Measurements from ENCODE around the gene VSTM4. TPM values are rescaled to one million over a fixed set of nuclear protein-coding genes. Genes with fewer than 3 reads are reported as not detected.
A peak's percentile ranks its signal among the peaks of the same experiment; 100 is the strongest.

VSTM4 gene
- total RNA-seq, 2 experiments from 2014 or later, result 0.07 to 0.11 TPM

DNA sequence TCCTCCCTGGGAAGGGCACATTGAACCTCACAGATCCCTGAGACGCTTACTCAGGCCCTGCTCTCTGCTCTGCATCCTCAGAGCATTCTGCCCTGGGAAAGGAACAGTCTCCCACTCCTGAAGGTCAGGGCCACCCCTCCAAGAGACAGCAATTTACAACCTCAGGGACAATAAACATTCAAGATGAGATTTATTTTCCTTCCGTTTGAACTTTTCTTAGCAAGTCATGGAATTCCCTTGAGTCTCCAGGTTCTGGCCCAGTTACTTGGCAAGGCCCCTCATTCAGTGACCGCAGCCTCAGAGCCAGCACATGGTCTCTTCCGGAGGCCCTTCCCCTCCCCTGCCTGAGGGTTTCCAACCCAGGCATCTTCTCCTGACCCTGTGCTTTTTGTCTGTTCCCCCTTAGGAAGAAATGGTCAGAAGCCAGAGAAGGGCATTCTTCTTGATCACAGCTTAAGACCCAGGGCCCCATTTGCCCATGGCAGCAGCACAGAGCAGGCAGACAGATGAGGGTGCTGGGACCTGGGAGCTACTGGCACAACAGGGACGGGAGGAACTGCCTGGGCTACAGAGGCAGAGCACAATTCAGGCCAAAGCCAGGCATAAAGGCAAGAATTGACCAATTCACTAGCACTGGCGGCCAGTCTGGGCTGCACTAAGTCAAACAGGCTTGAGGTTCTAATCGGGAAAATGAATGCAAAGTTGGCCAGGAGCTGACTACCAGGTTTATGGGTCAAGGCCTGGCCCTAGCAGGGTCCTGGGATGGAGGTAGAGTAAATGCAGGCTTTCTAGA, 56.7 kb downstream of the VSTM4 start:
- H3K27ac Mint-ChIP-seq, result no peak overlapping the region
- POLR2A ChIA-PET, result no interaction called here
- H3K36me3 Mint-ChIP-seq (ENCODE audit: low read depth), result no peaks in the 10 kb centered on the region
- H3K4me3 Mint-ChIP-seq, result no peak overlapping the region
- H3K4me1 Mint-ChIP-seq, result no peaks in the 10 kb centered on the region
- DNase-seq, result no peak
- ATAC-seq, result no peak
- CTCF ChIA-PET, result interaction anchor here (0.6 kb wide), 1 partner anchor 13 kb away, joined by 4 read pairs; no protein-coding TSS in a partner anchor
- intact Hi-C loops (cut with DNase I, micrococcal nuclease), result no loop called here
- peaks cover 4% of the 10 kb centered on the region for H3K27me3 Mint-ChIP-seq
- H3K9me3 Mint-ChIP-seq (ENCODE audit: low read depth), result peaks cover 20% of the 10 kb centered on the region

DNA sequence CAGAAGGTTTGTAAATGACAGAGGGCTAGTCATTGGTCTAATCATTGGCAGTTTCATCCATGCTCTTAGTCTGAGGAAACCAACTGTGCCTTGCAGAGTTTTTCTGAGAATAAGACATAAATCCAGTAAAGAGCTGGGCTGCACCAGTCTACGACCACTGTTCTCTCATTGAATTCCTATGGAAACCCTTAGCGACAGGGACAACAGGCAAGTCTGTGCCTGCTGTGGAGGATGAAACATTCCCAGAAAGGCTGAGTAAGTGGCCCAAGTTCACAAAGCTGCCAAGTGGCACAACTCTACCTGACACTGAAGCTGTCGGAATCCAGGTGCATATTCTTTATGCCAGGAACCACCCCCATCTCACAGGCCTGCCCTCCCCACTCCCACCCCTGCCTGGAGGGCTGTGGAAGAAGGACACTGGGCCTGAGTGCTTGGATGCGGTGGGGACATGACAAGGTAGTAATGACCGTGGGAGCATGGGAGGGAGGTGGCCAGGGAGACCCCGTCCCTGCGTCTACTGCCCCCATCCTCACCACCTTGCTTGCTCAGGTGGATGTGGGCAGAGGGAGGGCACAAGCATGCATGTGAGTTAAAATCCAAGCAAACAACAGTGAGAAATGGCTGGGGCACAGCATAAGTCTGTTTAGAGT, 58.0 kb downstream of the VSTM4 start:
- ATAC-seq, result no peak
- intact Hi-C loops (cut with DNase I, micrococcal nuclease), result no loop called here
- H3K9me3 Mint-ChIP-seq (ENCODE audit: low read depth), result peaks cover 15% of the 10 kb centered on the region

DNA sequence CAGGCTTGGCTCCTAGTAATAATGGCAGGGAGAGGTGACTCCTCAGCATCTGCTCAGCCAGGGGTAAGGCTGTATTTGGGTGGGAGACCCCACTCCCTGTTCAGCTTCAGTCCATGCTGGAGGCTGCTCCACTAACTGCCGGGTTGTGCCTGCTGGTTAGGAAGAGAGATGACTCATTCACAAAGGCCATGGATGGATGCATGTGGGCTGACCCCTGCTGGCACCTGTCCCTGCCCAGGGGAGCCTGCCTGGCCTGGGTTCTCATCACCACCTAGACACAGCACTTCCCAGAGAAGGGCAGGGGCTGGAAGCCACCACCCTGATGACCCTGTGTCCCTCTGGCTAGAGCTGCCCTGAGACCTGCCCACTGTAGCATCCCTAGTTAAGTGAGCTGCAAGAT, 59.0 kb downstream of the VSTM4 start:
- intact Hi-C loops (cut with DNase I, micrococcal nuclease), result no loop called here
- CTCF ChIA-PET, result no interaction called here
- H3K4me1 Mint-ChIP-seq, result peaks cover 3% of the 10 kb centered on the region
- POLR2A ChIA-PET, result no interaction called here
- H3K36me3 Mint-ChIP-seq (ENCODE audit: low read depth), result no peaks in the 10 kb centered on the region
- no peak overlapping the region for H3K4me3 Mint-ChIP-seq
- no peak overlapping the region for H3K27ac Mint-ChIP-seq
- H3K9me3 Mint-ChIP-seq (ENCODE audit: low read depth), result peaks cover 8% of the 10 kb centered on the region
- DNase-seq (no peak), ATAC-seq (no peak)
- peaks cover 4% of the 10 kb centered on the region for H3K27me3 Mint-ChIP-seq

More for the DNA sequence above, 58.0 kb downstream of the VSTM4 start:
- peaks cover 4% of the 10 kb centered on the region for H3K27me3 Mint-ChIP-seq
- H3K4me1 Mint-ChIP-seq, result peaks cover 3% of the 10 kb centered on the region
- no peak for DNase-seq
- no peak overlapping the region for H3K4me3 Mint-ChIP-seq
- no peak overlapping the region for H3K27ac Mint-ChIP-seq
- ChIA-PET POLR2A (no interaction called here), CTCF (no interaction called here)
- H3K36me3 Mint-ChIP-seq (ENCODE audit: low read depth), result no peaks in the 10 kb centered on the region

DNA sequence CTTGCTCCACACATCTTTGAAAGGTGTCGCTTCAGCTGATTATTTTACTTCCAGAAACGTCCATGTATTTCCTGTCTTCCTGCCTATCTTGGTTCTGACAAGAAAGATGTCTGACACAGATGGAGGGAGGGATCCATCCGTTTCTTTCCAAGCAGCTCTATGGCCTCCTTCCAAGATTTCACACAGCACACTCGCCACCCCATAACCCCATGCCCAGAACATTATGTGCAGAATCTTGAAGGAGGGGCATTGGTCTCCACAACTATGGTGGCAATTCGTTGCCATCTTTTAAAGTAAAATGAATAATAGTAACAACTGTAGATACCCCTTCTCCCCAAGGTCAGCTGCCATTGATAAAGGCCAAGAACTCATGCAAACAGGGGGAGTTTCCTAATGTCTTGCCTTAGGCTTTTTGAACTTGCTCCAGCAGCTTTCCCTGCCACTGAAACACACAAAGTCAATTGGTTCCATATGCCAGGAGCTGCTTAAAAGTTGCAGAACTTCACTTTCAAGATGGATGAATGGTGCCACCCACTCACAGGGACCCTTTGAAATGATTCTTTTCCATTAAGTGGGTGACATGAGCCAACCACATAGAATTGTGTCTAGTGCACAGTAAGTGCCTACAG, 60.0 kb downstream of the VSTM4 start:
- peaks cover 3% of the 10 kb centered on the region for H3K4me1 Mint-ChIP-seq
- peaks cover 6% of the 10 kb centered on the region for H3K27me3 Mint-ChIP-seq
- peaks cover 4% of the 10 kb centered on the region for H3K9me3 Mint-ChIP-seq (ENCODE audit: low read depth)
- H3K36me3 Mint-ChIP-seq (ENCODE audit: low read depth), result no peaks in the 10 kb centered on the region
- POLR2A ChIA-PET, result no interaction called here
- DNase-seq, result no peak
- CTCF ChIA-PET, result interaction anchor here (0.6 kb wide), 1 partner anchor 23 kb away, joined by 3 read pairs; no protein-coding TSS in a partner anchor
- H3K4me3 Mint-ChIP-seq, result no peak overlapping the region
- intact Hi-C loops (cut with DNase I, micrococcal nuclease), result no loop called here
- no peak overlapping the region for H3K27ac Mint-ChIP-seq
- no peak for ATAC-seq

DNA sequence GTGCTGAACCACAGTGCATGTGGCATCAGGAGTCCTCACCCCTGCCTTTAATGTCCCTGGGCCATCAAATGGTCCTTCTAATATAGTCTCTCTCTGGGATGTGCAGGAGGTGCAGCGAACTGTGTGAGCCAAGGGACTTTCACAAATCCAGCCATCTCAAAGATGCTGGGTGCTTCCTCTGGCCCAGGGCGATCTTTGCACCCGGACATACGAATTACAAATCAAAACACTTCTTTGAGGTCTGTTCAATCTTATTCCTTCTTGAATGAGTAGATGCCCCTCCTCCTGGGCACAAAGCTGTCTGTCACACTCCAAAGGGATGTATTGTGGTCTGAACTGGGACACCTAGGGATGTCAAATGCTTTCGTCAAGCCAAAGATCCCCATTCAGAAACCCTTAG, 60.6 kb downstream of the VSTM4 start:
- no peak overlapping the region for H3K4me3 Mint-ChIP-seq
- no peak overlapping the region for H3K27ac Mint-ChIP-seq
- ChIA-PET POLR2A (no interaction called here), CTCF (interaction anchor here (0.6 kb wide), 1 partner anchor 22 kb away, joined by 3 read pairs; no protein-coding TSS in a partner anchor)
- ATAC-seq, result no peak
- no peaks in the 10 kb centered on the region for H3K36me3 Mint-ChIP-seq (ENCODE audit: low read depth)
- peaks cover 3% of the 10 kb centered on the region for H3K4me1 Mint-ChIP-seq
- H3K9me3 Mint-ChIP-seq (ENCODE audit: low read depth), result peaks cover under 1% of the 10 kb centered on the region
- intact Hi-C loops (cut with DNase I, micrococcal nuclease), result no loop called here
- DNase-seq, result no peak
- H3K27me3 Mint-ChIP-seq, result peaks cover 6% of the 10 kb centered on the region

DNA sequence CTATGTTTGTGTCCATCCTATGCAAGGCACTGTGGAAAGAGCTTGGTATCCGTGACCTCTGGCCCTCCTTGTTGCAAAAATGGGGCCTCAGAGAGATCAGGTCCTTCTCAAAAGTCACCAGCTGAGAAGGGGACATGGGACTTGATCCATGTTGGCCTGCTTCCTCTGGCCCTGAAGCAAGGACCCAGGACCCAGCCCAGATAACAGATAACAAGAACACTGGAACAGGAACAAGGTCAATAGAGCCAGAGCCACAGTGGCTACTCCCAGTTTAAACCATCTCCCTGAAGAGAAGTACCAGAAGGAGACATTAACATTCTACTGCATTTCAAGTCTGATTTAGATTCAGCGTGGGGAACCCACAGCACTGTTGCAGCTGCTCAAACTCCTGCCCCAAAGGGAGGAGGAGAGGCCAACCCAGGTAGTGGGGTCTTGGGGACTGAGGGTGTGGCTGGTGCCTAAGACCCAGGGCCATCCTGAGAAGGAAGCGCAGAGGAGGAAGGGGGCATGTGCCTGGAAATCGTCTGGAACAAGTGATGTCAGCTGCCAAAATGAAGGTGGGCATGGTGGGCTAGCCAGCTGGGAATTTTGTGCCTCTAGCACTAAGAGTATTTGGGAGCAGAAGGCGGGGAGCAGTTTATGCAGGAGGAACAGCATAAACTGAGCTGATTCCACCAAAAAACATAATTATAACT, 61.2 kb downstream of the VSTM4 start:
- Mint-ChIP-seq H3K4me3 (no peak overlapping the region), H3K27me3 (peaks cover 6% of the 10 kb centered on the region), H3K27ac (no peak overlapping the region), H3K9me3 (ENCODE audit: low read depth) (no peaks in the 10 kb centered on the region), H3K4me1 (peaks cover 3% of the 10 kb centered on the region), H3K36me3 (ENCODE audit: low read depth) (no peaks in the 10 kb centered on the region)
- CTCF ChIA-PET, result interaction anchor here (0.6 kb wide), 1 partner anchor 297 kb away, joined by 3 read pairs; no protein-coding TSS in a partner anchor
- no peak for DNase-seq
- intact Hi-C loops (cut with DNase I, micrococcal nuclease), result no loop called here
- no peak for ATAC-seq
- POLR2A ChIA-PET, result no interaction called here

DNA sequence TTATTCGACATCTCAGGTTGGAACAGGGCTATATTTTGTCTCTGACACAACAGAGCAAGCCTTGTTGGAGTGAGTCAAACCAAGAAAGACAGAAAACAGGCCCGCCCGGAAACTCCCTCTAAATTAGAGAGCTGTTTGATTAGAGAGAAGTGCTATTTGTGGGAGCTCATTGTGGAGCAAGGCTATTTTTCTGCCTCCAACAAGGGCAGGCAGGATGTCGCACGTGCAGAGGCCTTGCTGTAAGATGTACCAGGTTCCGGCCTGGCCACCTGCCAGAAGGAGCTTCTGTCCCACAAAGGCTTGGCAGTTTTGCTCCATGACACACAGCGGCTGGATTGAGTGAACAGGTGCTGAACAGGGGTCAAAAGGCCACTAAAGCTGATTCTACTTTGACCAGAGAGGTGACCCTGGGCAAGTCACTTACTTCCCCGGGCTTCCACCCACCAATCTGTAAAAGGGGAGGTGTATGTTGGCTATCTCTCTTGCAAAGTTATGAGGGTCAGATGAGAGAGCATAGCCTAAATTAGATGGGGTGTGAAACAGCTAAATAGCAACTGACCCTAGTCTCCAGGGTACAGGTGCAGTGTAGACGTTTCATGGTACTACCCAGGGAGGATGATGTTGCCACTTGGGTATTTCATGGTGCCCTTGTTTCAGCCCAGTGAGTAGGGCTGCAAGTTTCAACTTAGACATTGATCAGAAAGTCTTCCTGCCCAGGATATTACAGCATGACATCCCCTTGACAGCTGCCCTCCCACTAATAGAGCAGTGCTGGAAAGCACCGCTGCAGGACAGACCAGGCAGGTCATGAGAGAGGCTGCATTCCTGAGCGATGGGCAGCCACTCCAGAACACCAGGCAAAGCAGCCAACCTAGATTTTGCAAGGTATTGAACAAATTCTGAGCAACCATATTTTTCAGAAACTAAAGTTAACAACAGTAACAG, 62.0 kb downstream of the VSTM4 start:
- peak; percentile 30 for ATAC-seq
- CTCF ChIA-PET, result interaction anchor here (0.6 kb wide), 1 partner anchor 296 kb away, joined by 3 read pairs; no protein-coding TSS in a partner anchor
- peak; percentile 34 for DNase-seq

DNA sequence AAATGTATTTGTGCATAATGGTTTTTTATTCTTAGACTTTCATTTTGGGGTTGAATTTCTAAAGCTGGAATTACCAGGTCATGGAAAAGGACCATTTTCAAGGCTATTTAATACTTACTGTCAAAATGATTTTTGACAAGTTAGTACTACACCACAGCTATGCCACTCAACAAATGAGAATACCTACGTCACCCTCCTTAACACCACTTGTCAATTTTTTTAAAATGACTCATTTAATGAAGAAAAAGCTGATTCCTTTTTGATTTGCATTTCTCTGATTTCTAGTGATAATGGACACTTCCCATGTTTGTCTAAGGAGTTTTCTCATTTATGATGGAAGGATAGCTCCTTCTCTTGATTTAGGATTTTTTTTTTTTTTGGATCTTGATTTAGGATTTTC, 63.3 kb downstream of the VSTM4 start:
- ATAC-seq, result no peak
- no peaks in the 10 kb centered on the region for H3K9me3 Mint-ChIP-seq (ENCODE audit: low read depth)
- peaks cover 6% of the 10 kb centered on the region for H3K27me3 Mint-ChIP-seq
- H3K4me1 Mint-ChIP-seq, result peaks cover 3% of the 10 kb centered on the region
- no peaks in the 10 kb centered on the region for H3K36me3 Mint-ChIP-seq (ENCODE audit: low read depth)
- H3K27ac Mint-ChIP-seq, result no peak overlapping the region
- no peak overlapping the region for H3K4me3 Mint-ChIP-seq
- DNase-seq, result no peak
- CTCF ChIA-PET, result interaction anchor here (0.6 kb wide), 1 partner anchor 38 kb away, joined by 3 read pairs; no protein-coding TSS in a partner anchor
- intact Hi-C loops (cut with DNase I, micrococcal nuclease), result no loop called here
- POLR2A ChIA-PET, result no interaction called here

More for the DNA sequence above, 62.0 kb downstream of the VSTM4 start:
- H3K9me3 Mint-ChIP-seq (ENCODE audit: low read depth), result no peaks in the 10 kb centered on the region
- no peak overlapping the region for H3K27ac Mint-ChIP-seq
- H3K27me3 Mint-ChIP-seq, result peaks cover 6% of the 10 kb centered on the region
- POLR2A ChIA-PET, result no interaction called here
- H3K4me1 Mint-ChIP-seq, result peaks cover 3% of the 10 kb centered on the region
- intact Hi-C loops (cut with DNase I, micrococcal nuclease), result no loop called here
- H3K36me3 Mint-ChIP-seq (ENCODE audit: low read depth), result no peaks in the 10 kb centered on the region
- no peak overlapping the region for H3K4me3 Mint-ChIP-seq

DNA sequence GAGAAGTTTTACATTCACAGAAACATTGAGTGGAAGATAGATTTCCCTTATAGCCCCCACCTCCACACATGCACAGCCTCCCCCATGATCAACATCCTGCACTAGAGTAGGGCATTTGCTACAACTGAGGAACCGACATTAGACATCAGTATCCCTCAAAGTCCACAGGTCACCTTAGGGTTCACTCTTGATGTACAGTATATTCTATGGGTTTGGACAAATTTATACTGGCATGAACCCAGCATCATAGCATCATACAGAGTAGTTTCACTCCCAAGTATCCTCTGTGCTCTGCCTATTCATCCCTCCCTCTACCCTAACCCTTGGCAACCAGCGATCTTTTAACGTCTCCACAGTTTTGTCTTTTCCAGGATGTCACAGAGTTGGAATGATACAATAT, 64.4 kb downstream of the VSTM4 start:
- DNase-seq (no peak), ATAC-seq (no peak)
- Mint-ChIP-seq H3K27me3 (peaks cover 6% of the 10 kb centered on the region), H3K9me3 (ENCODE audit: low read depth) (no peaks in the 10 kb centered on the region), H3K4me3 (no peak overlapping the region), H3K4me1 (peaks cover 3% of the 10 kb centered on the region), H3K27ac (no peak overlapping the region), H3K36me3 (ENCODE audit: low read depth) (no peaks in the 10 kb centered on the region)
- CTCF ChIA-PET, result no interaction called here
- intact Hi-C loops (cut with DNase I, micrococcal nuclease), result no loop called here
- POLR2A ChIA-PET, result no interaction called here

DNA sequence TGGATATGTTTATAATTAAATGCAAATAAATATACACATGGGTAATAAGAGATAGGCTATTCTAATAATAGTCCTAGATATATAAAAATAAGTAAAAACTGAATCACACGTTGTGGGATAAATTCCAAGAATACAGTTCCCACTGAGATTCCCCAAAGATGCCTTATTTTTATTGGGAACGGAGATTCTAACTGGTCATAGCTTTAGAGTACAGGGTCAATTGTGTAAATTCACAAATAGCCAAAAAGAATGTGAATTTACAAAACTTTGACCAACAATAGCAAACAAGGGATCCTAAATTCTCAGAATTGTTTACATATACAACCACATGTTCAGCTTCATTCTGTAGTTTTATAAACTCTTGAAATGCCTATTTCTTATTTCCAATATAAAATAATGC, 65.0 kb downstream of the VSTM4 start:
- intact Hi-C loops (cut with DNase I, micrococcal nuclease), result no loop called here
- POLR2A ChIA-PET, result no interaction called here
- DNase-seq (no peak), ATAC-seq (no peak)
- H3K36me3 Mint-ChIP-seq (ENCODE audit: low read depth), result no peaks in the 10 kb centered on the region
- H3K27ac Mint-ChIP-seq, result no peak overlapping the region
- peaks cover 3% of the 10 kb centered on the region for H3K9me3 Mint-ChIP-seq (ENCODE audit: low read depth)
- H3K4me1 Mint-ChIP-seq, result peaks cover 3% of the 10 kb centered on the region
- CTCF ChIA-PET, result no interaction called here
- H3K4me3 Mint-ChIP-seq, result no peak overlapping the region
- H3K27me3 Mint-ChIP-seq, result peaks cover 8% of the 10 kb centered on the region

DNA sequence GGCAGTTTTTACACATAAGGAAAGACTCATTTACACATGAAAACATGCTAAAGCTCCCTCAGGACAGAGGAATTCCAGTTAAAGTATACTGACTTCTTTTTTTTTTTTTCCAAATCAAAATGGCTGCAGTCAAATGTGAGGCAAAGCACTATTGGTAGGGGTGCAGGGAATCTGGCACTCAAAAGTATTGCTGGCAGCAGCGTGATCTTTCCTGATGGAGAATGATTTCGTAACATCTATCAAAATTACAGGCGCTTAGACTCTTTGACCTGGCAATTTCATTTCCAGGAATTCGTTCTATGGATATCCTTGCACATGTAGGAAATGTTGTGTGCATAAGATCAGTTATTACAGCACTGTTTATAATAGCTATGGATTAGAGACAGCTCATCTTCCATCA, 65.7 kb downstream of the VSTM4 start:
- DNase-seq (no peak), ATAC-seq (no peak)
- H3K4me1 Mint-ChIP-seq, result peaks cover 3% of the 10 kb centered on the region
- peaks cover 6% of the 10 kb centered on the region for H3K27me3 Mint-ChIP-seq
- CTCF ChIA-PET, result no interaction called here
- POLR2A ChIA-PET, result no interaction called here
- intact Hi-C loops (cut with DNase I, micrococcal nuclease), result no loop called here
- H3K27ac Mint-ChIP-seq, result no peak overlapping the region
- H3K9me3 Mint-ChIP-seq (ENCODE audit: low read depth), result peaks cover 3% of the 10 kb centered on the region
- no peaks in the 10 kb centered on the region for H3K36me3 Mint-ChIP-seq (ENCODE audit: low read depth)
- H3K4me3 Mint-ChIP-seq, result no peak overlapping the region
